A375 (cell line): ENCODE results near the gene AWAT2. TPM values are rescaled to one million over a fixed set of nuclear protein-coding genes. Genes with fewer than 3 reads are reported as not detected.

Source experiments
- small RNA-seq: library from RNA; depleted of rRNA; stranded (forward); fragments of <200 nt; gene quantifications from one replicate; pipeline ENCODE3, GENCODE V24; 2014
- total RNA-seq: library from RNA; depleted of rRNA; stranded (reverse); fragments of >200 nt; shearing (Covaris generic); gene quantifications from 2 replicates; pipeline ENCODE4 v1.2.3, GENCODE V29; 2014; rRNA removed

AWAT2 gene, protein sequence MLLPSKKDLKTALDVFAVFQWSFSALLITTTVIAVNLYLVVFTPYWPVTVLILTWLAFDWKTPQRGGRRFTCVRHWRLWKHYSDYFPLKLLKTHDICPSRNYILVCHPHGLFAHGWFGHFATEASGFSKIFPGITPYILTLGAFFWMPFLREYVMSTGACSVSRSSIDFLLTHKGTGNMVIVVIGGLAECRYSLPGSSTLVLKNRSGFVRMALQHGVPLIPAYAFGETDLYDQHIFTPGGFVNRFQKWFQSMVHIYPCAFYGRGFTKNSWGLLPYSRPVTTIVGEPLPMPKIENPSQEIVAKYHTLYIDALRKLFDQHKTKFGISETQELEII
- not detected in 2 replicates for total RNA-seq

GRCh38 chrX:70049925-70050324 lies at the start of gene AWAT2:
AWAT2 (minus strand) TSS chrX:70049938; CDS start chrX:70049932, 6 bp downstream.

GRCh38 chrX:70062076-70062475 lies 12.3 kb upstream of the AWAT2 start, which contains the start of gene OTUD6A:
OTUD6A (plus strand) TSS chrX:70062457; CDS start chrX:70062525, 68 bp downstream.

Small RNAs within 50 kb of the gene (small RNA-seq; reads per million reads assigned to genes)
- not detected for gene MIR676

Other genes starting within 250 kb of the AWAT2 start
- not detected in 2 replicates for gene OTUD6A, start 12.5 kb upstream of the AWAT2 start, total RNA-seq
- gene IGBP1, start 83.5 kb upstream of the AWAT2 start, total RNA-seq = 56.6 and 71.3 TPM in 2 replicates
- not detected in 2 replicates for gene DGAT2L6, start 127.5 kb upstream of the AWAT2 start, total RNA-seq
- gene AWAT1, start 184.7 kb upstream of the AWAT2 start, total RNA-seq = not detected in 2 replicates
- gene P2RY4, start 210.3 kb upstream of the AWAT2 start, total RNA-seq = not detected in 2 replicates
- not detected in 2 replicates for gene ARR3, start 218.4 kb upstream of the AWAT2 start, total RNA-seq
- not detected in 2 replicates for gene RAB41, start 232.2 kb upstream of the AWAT2 start, total RNA-seq
- gene PDZD11, start 240.0 kb upstream of the AWAT2 start, total RNA-seq = 42.7 and 49.4 TPM in 2 replicates
- gene KIF4A, start 240.2 kb upstream of the AWAT2 start, total RNA-seq = 29.9 and 32.9 TPM in 2 replicates